Retinal pigment epithelial cell (primary cell): ENCODE data around the gene GRAMD1B.

ENCODE experiments used
- DNase-seq: peaks from one replicate; pipeline ENCODE4 v3.0.0-alpha.2; 2010; ENCODE audit warnings: low read depth
- H3K4me3 ChIP-seq: 2 replicates; pipeline ENCODE4 v1.5.1; 2011; ENCODE audit warnings: mild to moderate bottlenecking, low read length, control low read depth, moderate library complexity
- CTCF ChIP-seq: conservative IDR thresholded peaks from 2 replicates; pipeline ENCODE4 v1.5.1; 2011; ENCODE audit warnings: low read depth, low read length, control low read depth, inconsistent platforms

GRAMD1B gene

DNA sequence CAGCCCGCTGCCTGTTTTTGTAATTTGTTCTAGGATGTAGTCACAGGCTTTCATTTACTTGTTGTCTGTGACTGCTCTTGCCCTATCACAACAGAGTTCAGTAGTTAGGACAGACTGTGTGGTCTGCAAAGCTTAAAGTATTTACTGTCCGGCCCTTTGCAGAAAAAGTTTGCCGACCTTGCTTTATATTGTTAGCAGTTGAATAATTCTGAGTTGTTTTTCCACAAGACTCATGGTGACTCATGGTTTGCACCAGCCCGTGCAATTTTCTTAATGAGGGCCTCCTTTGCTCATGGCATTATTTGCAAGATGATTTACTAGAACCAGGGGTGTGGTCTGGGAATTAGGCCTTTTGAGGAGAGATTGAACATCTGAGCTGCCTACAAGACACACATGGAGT lies 113.7 kb downstream of the GRAMD1B start:
- peak; percentile 88 for DNase-seq
- no peak overlapping the region for H3K4me3 ChIP-seq
- no peak for TF ChIP-seq CTCF

- TF ChIP-seq CTCF: no peak
- DNase-seq: no peak
- no peak overlapping the region for H3K4me3 ChIP-seq
Observed at GRCh38 chr11:123544631-123545375, 114.7 kb downstream of the GRAMD1B start.

GRCh38 chr11:123545726-123546270 lies 115.7 kb downstream of the GRAMD1B start:
- no peak for DNase-seq
- H3K4me3 ChIP-seq: no peak overlapping the region
- TF ChIP-seq CTCF: no peak

DNA sequence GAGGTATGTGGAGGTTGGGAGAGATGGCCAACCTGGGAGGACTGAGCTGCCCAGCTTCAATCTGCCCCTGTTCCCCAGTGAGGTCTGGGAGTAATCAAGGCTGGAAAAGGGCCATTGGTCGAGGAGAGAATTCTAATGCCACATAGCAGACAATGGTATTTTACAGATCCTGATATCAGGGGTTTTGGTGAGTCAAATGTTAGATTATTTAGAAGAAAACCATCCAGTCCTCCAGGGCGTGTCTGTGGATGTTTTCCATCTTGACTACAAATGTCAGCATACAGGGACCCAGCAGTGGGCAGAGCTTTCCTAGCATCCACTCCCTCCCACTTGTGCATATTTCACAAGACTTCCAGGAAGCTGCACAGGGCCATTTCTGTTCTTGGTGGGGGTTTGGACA lies 116.4 kb downstream of the GRAMD1B start:
- no peak for TF ChIP-seq CTCF
- no peak overlapping the region for H3K4me3 ChIP-seq
- DNase-seq: no peak

DNA sequence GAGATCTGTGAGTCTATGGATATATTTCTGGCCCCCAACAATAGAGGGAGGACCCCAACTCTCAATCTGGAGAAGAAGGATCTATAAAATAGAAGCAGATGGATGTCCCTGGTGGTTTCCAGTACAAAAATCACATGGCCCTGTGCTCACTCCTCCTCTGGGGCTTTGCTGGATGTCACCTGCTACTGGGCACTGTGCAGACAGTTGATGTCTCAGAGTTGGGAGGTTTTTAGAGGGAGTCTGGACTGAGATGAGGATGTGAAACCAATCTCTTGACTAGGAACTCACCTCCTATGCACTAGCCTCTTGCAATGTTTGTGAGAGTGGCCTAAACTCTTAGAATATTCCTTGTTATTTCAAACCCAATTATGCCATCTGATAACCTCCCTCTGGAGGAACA lies 117.1 kb downstream of the GRAMD1B start:
- no peak for DNase-seq
- TF ChIP-seq CTCF: no peak
- H3K4me3 ChIP-seq: no peak overlapping the region

GRCh38 chr11:123548774-123549173 lies 118.7 kb downstream of the GRAMD1B start:
- no peak for TF ChIP-seq CTCF
- H3K4me3 ChIP-seq: no peak overlapping the region
- DNase-seq: no peak
